HG03571 (cell line): ENCODE results near the gene POLE2.
"Not testable (repeated sequence)": the region's sequence is repeated elsewhere in the genome, so short reads cannot be mapped to it uniquely, and the experiment has no call there.

ENCODE experiments used
- ATAC-seq: cut with Tn5 transposase; IDR thresholded peaks from one replicate; pipeline ENCODE4 v1.9.1; 2021; ENCODE audit not compliant: unreplicated experiment

The POLE2 gene

DNA sequence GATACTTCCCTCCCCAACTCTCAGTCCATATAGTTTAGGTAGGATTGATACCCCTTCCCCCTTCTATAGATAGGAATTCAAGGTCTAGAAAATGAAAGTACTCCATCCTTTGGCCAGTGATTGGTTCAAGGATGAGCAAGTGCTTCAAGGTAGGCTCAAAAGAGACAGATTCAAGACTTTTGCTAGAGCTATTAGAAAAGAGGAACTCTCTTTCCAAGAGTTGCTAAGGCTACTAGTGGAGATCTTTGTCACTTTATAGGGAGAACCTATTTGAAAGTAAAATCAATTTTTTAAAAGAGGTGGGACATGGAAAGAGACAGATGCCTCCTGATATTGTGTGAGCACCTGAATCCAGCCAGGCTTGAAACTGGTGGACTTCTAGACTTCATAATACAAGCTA, 17.5 kb downstream of the POLE2 start:
- no peak for ATAC-seq

DNA sequence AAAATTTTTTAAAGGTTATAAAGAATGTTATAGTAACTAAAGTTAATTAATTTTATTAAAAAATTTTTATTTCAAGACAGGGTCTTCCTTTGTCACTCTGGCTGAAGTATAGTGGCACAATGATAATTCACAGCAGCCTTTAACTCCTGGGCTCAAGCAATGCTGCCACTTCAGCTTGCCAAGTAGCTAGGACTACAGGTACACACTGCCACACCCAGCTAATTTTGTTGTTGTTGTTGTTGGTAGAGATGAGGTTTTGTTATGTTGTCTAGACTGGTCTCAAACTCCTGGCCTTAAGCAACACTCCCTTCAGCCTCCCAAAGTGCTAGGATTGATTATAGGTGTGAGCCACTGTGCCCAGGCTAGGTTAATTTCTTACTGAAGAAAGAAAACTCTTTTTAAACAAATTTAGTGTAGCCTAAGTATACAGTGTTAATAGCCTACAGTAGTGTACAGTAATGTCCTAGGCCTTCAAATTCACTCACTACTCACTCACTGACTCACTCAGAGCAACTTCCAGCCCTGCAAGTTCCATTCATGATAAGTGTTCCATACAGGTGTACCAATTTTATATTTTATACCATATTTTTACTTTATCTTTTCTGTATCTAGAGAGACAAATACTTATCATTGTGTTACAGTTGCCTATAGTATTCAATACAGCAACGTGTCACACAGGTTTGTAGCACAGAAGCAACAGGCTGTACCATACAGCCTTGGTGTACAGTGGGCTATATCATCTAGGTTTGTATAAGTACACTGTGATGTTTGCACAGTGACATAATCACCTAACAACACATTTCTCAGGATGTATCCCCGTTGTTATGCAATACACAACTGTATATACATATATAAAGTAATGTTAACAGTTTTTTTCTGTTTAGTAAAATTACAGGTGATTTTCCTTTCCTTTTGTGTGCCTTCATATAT, 28.2 kb downstream of the POLE2 start:
- no peak for ATAC-seq

DNA sequence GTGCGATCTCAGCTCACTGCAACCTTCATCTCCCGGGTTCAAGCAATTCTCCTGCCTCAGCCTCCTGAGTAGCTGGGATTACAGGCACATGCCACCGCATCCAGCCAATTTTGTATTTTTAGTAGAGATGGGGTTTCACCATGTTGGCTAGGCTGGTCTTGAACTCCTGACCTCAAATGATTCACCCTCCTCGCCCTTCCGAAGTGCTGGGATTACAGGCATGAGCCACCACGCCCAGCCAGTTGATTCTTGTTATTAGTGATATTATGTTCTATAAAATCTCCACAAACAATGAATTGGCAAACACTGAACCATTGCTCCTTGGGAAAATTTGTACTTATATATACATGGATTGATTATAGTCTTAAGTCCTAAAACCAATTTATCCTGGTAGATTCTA, 30.5 kb downstream of the POLE2 start:
- not testable (repeated sequence) for ATAC-seq

DNA sequence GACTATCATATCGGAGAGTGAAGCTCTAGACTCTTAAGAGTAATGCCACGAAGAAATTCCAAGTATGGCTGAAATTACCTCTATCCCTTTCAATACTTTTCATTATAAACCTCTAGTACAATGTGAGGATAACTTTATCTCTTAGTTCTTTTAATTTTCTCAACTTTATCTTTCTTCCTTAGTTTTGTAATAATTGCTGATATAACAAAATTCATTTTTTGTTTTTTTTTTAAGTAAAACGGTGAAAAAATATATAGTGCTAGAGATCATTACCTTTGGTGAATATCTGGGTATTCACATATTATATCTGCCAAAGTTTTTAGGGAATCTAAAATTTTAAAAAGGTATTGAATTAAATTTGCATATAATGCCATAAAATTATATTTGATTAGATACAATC, 33.5 kb downstream of the POLE2 start:
- no peak for ATAC-seq

DNA sequence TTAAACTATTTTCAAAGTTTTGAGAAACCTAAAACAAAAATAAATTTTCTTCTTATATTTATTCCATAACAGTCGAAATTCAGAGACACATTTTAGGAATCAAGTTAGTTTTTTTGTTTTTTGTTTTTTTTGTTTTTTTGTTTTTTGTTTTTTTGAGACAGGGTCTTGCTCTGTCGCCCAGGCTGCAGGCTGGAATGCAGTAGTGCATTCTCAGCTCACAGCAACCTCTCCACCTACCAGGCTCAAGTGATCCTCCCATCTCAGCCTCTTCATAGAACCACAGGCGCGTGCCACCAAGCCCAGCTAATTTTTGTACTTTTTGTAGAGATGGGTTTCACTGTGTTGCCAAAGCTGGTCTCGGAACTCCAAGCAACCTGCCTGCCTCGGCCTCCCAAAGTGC, 34.5 kb downstream of the POLE2 start:
- ATAC-seq, result no peak

DNA sequence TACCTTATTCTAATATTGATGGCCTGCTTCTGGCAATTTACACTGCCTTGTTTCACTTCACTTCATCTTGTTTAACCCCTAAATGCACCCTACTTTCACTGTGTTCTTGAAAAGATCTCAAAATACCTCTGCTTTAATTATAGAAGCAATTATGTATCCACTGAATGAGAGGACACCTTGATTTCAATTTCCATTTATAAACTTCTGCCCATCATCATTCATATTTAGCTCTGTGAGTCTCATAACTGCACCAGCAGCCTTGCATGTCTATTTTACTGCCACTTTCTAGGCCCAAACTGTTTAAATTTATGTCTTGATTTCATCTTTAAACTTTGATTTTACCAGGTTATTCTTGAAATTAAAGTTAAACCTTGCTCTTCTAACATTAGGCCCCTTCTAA, 45.9 kb downstream of the POLE2 start:
- ATAC-seq, result no peak

DNA sequence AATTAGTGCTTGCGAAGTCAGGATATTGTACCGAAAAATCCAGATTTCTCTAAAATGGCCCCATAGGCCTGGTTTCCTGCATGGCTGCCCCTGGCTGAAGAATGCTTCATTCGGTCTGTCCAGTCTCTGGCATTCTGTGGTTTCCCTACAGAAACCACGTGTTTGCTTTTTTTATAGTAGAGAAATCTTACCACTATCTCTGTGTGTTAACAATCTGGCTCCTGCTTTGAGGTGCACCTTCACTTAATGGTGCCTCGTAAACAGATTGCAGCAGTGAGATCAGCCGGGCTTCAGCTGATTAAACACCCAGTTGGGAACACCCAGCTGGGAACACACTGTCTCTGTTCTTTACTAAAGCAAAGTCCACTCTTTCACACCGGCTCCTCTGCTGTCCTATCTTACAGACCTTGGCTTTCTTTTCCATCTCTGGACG, 46.3 kb downstream of the POLE2 start:
- ATAC-seq, result no peak

DNA sequence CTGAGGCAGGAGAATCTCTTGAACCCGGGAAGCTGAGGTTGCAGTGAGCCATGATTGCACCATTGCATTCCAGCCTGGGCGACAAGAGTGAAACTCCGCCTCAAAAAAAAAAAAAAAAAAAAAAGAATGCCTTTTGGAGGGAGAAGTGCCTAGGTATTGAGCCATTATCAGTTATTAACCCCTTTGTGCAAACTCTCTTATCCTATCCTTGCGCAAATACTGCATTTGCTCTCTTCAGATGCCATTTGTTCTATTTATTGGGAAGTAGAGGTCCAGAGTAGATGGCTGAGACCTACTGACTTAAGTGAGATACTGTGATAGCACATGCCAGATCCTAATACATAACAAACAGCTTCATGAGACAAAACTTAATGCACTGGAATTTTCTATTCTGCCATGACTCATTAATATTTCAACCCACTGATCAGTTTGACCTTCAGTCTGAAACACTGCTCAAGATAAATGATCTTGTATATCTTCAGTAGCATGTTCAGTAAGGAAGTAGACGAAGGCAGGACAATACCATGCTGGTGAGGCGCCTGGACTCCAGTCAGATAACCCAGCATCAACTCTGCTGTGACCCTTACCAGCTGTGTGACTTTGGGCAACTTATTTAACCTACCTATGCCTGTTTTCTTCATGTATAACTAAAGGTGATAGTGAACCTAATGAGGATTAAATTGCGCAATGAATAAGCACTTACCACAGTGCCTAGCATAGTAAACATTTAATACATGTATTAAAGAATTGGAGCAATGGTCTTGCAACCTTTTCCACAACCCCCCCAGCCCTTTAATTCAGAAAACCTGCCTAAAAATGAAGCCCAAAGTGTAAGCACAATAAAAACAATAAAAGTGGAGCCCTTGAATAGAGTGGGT, 47.2 kb downstream of the POLE2 start:
- no peak for ATAC-seq

DNA sequence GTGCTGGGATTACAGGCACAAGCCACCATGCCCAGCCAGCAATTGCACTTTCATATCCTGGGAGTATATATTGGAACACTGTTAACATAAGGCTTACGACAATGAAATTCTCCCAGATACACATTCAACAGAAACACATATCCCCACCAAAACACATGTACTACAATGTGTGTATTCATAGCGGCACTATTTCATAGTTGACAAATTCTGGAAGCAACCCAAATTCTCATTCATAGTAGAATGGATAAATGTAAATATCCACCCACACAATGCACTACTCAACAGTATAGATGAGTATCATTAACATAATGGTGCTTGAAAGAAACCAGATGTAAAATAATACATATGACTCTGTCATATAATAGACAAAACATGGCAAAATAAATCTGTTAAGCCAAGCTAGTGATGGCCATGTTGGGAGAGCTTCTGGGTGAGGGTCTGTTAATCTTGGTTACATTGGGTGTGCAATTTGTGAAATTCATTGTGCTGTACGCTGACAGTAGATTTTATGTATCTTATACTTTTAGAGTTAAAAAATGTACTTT, 50.4 kb downstream of the POLE2 start:
- ATAC-seq, result no peak

DNA sequence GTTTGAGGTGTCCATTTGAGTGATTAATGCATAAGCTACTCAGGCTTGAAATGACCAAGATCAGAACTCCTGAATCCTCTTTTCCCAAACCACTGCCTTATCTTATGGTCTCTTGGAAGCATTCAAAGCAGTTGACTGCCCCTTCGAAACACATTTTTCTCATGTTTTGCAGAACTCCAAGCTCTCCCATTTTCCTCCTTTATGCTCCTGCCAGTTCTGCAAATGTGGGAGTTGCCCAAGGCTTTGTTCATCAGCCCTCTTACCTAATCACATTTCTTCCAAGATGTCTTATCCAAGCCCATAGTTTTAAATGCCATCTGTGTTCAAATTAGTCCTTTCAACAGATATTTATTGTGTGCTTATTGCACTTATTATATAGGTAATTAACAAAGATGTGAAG, 51.1 kb downstream of the POLE2 start:
- ATAC-seq, result no peak

DNA sequence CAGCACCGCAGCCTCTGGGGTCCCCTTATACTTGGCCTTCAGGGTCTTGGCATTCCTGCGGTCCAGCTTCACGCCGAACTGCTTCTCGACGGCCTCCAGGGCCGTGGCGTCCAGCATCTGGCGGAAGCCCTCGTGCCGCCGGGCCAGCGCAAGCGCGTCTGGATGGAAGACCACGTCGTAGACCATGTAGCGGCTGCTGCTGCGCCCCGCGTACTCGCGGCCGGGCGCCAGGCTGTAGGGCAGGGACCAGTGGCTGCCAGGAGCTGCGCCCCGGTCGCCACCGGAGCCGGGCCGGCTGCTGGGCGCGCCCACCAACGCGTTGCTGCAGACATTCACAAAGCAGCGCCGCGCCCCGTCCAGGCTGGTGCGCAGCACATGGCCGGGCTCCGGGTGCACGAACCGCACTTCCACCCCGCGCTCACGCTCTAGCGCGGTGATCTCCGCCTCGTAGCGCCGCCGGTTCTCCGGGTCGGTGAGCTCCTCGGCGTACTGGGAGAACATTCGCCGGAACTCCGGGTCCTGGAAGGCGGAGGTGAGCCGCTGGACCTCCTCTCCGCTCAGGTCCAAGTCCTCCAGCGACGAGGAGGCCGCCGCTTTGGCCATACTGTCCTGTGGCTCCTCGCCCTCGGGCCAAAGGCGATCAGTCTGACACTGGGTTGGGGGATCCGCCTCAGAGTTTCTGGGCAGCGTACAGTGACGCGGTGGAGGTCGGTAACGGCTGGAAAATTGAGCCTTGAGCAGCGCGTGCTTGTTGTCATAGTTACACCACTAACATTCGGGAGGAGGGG, 53.3 kb downstream of the POLE2 start, which contains the start of gene DNAAF2:
Gene DNAAF2, minus strand, starts transcription at position 698 of the 788 bp plus-strand sequence. Its CDS starts 95 bp downstream, at position 603.
- peak; percentile 25 for ATAC-seq

DNA sequence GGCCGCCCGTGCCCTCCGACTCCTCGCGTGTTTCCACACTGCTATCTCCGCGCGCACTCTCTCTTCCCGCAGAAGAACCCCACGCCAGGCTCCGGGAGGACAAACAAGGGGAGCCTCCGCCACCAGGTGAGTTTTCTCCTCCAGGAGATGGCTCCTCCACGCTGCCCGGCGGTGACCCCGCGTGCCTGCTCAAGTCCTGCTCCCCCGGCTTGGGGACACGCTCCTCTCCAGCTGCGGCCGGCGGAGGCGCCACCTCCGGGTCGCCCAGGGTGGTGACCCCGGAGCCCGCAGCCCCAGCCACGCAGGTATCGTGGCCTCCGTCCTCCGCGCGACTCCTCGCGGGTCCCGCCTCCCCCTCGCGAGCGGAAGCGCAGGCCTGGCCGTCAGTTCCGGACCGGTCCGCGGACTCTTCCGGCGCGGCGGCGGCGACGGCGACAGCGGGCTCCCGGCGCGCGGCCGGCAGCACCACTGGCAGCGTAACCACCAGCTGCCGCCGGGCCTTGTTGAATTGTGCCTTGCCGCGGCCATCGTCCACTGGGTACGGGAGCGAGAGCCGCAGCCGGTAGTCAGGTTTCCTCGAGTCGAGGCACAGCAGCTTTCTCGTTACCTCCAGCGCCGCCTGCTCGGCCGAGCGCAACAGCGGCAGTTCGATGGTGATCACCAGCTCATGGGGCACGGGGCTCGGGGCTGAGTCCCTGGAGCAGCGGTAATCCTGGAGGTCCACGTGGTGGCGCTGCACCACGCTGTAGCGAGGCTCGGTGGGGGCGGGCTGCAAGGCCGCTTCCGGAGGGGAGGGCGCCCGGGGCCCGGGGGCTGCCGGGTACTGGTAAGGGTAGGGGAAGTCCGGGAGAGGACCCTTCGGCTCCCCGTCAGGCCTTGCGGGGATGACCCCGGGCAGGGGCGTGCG, 54.1 kb downstream of the POLE2 start:
- ATAC-seq, result peak; percentile 80

DNA sequence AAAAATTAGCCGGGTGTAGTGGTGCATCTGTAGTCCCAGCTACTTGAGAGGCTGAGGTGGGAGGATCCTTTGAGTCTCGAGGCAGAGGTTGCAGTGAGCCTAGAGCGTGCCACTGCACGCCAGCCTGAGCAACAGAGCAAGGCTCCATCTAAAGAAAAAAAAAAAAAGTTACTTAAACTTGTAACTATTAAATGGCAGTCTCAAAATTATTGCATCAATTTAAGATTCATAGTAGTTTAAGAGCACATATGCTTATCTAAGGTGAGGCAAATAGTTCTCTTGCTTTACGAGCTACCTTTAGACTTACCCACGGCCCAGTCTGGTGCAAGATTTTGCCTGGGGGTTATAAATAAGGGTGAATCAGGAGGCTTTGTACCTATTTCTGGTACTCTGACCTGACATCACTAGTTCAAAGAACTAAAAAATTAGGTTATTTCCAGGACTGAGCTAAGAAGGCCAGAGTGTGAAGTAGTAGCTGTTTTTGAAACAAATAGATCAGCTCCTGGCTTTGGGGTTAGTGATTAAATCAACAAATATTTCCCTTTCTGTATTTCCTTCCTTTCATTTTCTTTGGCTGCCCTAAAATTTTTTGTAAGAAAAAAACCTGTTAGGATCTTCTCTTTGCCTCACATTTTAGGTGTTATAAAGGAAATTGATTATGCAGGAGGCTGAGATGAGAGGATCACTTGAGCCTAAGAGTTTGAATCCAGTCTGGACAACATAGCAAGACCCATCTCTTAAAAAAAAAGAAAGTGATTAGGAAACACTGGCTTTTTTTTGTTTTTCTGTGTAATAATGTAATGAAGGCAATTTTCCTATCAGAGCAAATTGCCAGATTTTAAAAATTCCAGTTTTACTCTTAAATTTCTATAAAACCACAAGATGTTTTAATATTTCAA, 63.8 kb downstream of the POLE2 start:
- no peak for ATAC-seq

DNA sequence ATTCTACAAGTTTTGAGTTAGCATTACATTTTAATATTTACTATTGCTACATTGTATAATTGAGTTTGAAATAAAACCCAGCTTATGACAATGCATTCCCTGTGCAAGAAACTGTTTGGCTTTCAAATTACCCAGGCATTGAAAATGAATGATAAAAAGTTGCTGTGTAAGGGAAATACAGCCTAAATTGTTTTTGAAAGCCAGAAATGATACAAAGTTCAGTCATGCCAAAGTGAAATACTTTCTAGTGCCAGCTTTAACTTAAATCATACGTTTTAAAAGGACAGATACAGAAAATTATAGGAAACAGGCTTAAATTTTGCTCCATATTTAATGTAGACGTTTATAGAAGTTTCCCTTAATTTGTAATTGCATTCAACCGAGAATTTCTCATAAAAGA, 64.6 kb downstream of the POLE2 start:
- no peak for ATAC-seq

DNA sequence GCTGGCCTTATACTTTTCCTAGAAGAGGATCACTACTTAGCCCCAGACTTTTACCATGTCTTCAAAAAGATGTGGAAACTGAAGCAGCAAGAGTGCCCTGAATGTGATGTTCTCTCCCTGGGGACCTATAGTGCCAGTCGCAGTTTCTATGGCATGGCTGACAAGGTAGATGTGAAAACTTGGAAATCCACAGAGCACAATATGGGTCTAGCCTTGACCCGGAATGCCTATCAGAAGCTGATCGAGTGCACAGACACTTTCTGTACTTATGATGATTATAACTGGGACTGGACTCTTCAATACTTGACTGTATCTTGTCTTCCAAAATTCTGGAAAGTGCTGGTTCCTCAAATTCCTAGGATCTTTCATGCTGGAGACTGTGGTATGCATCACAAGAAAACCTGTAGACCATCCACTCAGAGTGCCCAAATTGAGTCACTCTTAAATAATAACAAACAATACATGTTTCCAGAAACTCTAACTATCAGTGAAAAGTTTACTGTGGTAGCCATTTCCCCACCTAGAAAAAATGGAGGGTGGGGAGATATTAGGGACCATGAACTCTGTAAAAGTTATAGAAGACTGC, 65.9 kb downstream of the POLE2 start:
- ATAC-seq, result no peak

DNA sequence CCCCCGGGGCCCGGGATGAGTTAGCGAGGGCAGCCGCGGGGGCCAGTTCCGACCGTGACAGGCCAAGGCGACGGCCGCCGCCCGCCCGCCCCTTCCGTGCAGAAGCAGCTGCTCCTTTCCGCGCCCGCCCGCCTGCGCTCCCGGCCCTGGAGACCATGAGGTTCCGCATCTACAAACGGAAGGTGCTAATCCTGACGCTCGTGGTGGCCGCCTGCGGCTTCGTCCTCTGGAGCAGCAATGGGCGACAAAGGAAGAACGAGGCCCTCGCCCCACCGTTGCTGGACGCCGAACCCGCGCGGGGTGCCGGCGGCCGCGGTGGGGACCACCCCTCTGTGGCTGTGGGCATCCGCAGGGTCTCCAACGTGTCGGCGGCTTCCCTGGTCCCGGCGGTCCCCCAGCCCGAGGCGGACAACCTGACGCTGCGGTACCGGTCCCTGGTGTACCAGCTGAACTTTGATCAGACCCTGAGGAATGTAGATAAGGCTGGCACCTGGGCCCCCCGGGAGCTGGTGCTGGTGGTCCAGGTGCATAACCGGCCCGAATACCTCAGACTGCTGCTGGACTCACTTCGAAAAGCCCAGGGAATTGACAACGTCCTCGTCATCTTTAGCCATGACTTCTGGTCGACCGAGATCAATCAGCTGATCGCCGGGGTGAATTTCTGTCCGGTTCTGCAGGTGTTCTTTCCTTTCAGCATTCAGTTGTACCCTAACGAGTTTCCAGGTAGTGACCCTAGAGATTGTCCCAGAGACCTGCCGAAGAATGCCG, 66.7 kb downstream of the POLE2 start:
- ATAC-seq, result peak; percentile 27
